ENCODE data around the gene TIMP2. TPM values are rescaled to one million over a fixed set of nuclear protein-coding genes. Genes with fewer than 3 reads are reported as not detected.

TIMP2 gene
- polyA plus RNA-seq, 1 donor from 2014 or later: 25.6 TPM

DNA sequence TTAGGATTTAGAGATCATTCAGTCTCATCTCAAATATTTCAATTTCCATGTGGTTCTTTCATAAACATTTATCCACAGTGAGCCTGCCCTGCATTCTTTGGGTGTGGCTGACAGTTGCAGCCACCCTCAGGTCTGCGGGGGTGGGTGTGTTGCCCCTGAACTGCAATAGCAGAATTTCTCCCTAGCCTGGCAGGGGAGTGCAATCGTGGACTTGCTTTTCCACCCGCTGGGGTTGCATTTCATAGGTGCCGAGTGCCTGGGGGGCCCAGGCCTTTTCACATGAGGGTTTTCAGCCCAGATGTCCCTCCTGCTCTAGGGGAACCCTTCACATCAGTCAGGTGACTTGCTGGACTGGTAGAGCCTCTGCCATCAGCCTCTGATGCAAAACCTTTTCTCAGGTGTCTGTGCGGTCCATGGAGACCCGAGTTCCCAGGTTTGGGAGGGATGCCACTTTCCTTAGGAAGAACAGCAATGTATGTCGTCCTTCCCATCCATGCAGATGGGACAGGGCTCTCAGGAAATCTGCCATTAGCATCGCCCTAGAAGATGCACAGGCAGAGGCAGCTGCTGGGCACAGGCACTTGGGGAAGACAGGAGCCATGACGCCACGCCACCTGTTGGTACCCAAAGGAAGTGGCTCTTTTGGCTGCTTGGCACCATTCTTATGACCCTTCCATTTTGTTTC is 82.2 kb downstream of the TIMP2 start:
- H4K20me1 ChIP-seq (ENCODE audit: insufficient read depth): no peaks in the 10 kb centered on the region
- H3K4me3 ChIP-seq (ENCODE audit: low read length): no peak overlapping the region
- no peak overlapping the region for H3K4me2 ChIP-seq (ENCODE audit: low read length)
- no peak overlapping the region for H3K9ac ChIP-seq (ENCODE audit: low read length)
- H3K79me2 ChIP-seq (replicated peaks; ENCODE audit: insufficient read depth, low read length): peaks cover 12% of the 10 kb centered on the region
- no peaks in the 10 kb centered on the region for H3F3A ChIP-seq (ENCODE audit: insufficient read depth, low read length, poor library complexity, severe bottlenecking)
- H2AFZ ChIP-seq (ENCODE audit: low read depth, low read length): no peak overlapping the region
- TF ChIP-seq SMC3 (conservative IDR thresholded peaks at IDR 0.05; ENCODE audit: poor library complexity): no peak
- TF ChIP-seq EZH2 (IDR thresholded peaks at IDR 0.05; ENCODE audit: borderline replicate concordance, insufficient read depth, low read length, poor library complexity, severe bottlenecking): no peak
- TF ChIP-seq MXI1 (conservative IDR thresholded peaks at IDR 0.05; ENCODE audit: poor library complexity, severe bottlenecking): no peak
- no peak for TF ChIP-seq TAF1 (IDR thresholded peaks at IDR 0.05; ENCODE audit: low read depth)
- TF ChIP-seq EP300 (conservative IDR thresholded peaks at IDR 0.05; ENCODE audit: poor library complexity, severe bottlenecking): no peak
- no peak for TF ChIP-seq RAD21 (conservative IDR thresholded peaks at IDR 0.05)
- peak; percentile 42 for TF ChIP-seq CTCF (IDR thresholded peaks at IDR 0.05; ENCODE audit: poor library complexity, severe bottlenecking)
- no peaks in the 10 kb centered on the region for H3K27me3 ChIP-seq (ENCODE audit: insufficient read depth, low read depth, low read length)
- H3K36me3 ChIP-seq (ENCODE audit: insufficient read depth, low read length): no peaks in the 10 kb centered on the region
- no peaks in the 10 kb centered on the region for H3K9me2 ChIP-seq (ENCODE audit: insufficient read depth, low read length)
- no peak overlapping the region for H3K27ac ChIP-seq (ENCODE audit: low read length)
- H3K9me3 ChIP-seq (ENCODE audit: low read length): no peaks in the 10 kb centered on the region

GRCh38 chr17:78840780-78841611 is 84.2 kb downstream of the TIMP2 start, which contains the start of gene USP36:
Gene USP36 (minus strand): TSS chr17:78840814. CDS start chr17:78836363, 4,451 bp downstream.
- peak within 1 kb of the TSS; percentile 94 for H3K4me2 ChIP-seq (ENCODE audit: low read length)
- TF ChIP-seq CTCF (IDR thresholded peaks at IDR 0.05; ENCODE audit: poor library complexity, severe bottlenecking) (peak; percentile 53), REST (IDR thresholded peaks at IDR 0.05; ENCODE audit: borderline replicate concordance) (peak; percentile 86), MXI1 (conservative IDR thresholded peaks at IDR 0.05; ENCODE audit: poor library complexity, severe bottlenecking) (peak; percentile 95), SMC3 (conservative IDR thresholded peaks at IDR 0.05; ENCODE audit: poor library complexity) (peak; percentile 35), EZH2 (IDR thresholded peaks at IDR 0.05; ENCODE audit: borderline replicate concordance, insufficient read depth, low read length, poor library complexity, severe bottlenecking) (no peak), RAD21 (conservative IDR thresholded peaks at IDR 0.05) (peak; percentile 29), TAF1 (IDR thresholded peaks at IDR 0.05; ENCODE audit: low read depth) (peak; percentile 72), POLR2AphosphoS5 (IDR thresholded peaks at IDR 0.05) (peak; percentile 91), EP300 (conservative IDR thresholded peaks at IDR 0.05; ENCODE audit: poor library complexity, severe bottlenecking) (peak; percentile 80)
- peak within 1 kb of the TSS; percentile 90 for H3K27ac ChIP-seq (ENCODE audit: low read length)
- H2AFZ ChIP-seq (ENCODE audit: low read depth, low read length): peak within 1 kb of the TSS; percentile 72
- H3K36me3 ChIP-seq (ENCODE audit: insufficient read depth, low read length): no peaks in the 10 kb centered on the region
- peaks cover 12% of the 10 kb centered on the region for H3K79me2 ChIP-seq (replicated peaks; ENCODE audit: insufficient read depth, low read length)
- peak within 1 kb of the TSS; percentile 89 for H3K4me3 ChIP-seq (ENCODE audit: low read length)
- H3K27me3 ChIP-seq (ENCODE audit: insufficient read depth, low read depth, low read length): no peaks in the 10 kb centered on the region
- peak within 1 kb of the TSS; percentile 97 for H3K9ac ChIP-seq (ENCODE audit: low read length)
- no peaks in the 10 kb centered on the region for H3K9me3 ChIP-seq (ENCODE audit: low read length)
- no peaks in the 10 kb centered on the region for H3F3A ChIP-seq (ENCODE audit: insufficient read depth, low read length, poor library complexity, severe bottlenecking)
- no peaks in the 10 kb centered on the region for H4K20me1 ChIP-seq (ENCODE audit: insufficient read depth)
- H3K9me2 ChIP-seq (ENCODE audit: insufficient read depth, low read length): no peaks in the 10 kb centered on the region
